HepG2 (cell line): ENCODE data around the gene TOP2B. TPM values are rescaled to one million over a fixed set of nuclear protein-coding genes. Genes with fewer than 3 reads are reported as not detected.

Source experiments
- CBX1 ChIP-seq: IDR thresholded peaks from one replicate; pipeline ENCODE4 v1.6.1; 2016; ENCODE audit warnings: antibody characterized with exemption, low read depth
- GLI4 ChIP-seq: sonication (generic); formaldehyde crosslinking; IDR thresholded peaks from 2 replicates; pipeline ENCODE4 v1.5.1; 2020; ENCODE audit warnings: missing genetic modification reagents, mild to moderate bottlenecking, moderate library complexity, borderline replicate concordance
- NAIF1 ChIP-seq: sonication (generic); formaldehyde crosslinking; IDR thresholded peaks from 2 replicates; pipeline ENCODE4 v1.5.0; 2020; ENCODE audit warnings: mild to moderate bottlenecking, missing genetic modification reagents, borderline replicate concordance
- NFE2L2 ChIP-seq: fragments of 150-350 bp; IDR thresholded peaks from 2 replicates; pipeline ENCODE4 v1.6.1; 2014; ENCODE audit warnings: low read length
- NR1H2 ChIP-seq: sonication (generic); formaldehyde crosslinking; IDR thresholded peaks from 2 replicates; pipeline ENCODE4 v1.8.1; 2022; ENCODE audit warnings: low read depth, missing genetic modification reagents, borderline replicate concordance
- RFXANK ChIP-seq: IDR thresholded peaks from 2 replicates; pipeline ENCODE4 v1.6.1; 2016
- SALL2 ChIP-seq: sonication (generic); formaldehyde crosslinking; IDR thresholded peaks from 2 replicates; pipeline ENCODE4 v1.8.1; 2023; ENCODE audit warnings: mild to moderate bottlenecking, missing genetic modification reagents, inconsistent platforms
- SIX1 ChIP-seq: sonication (generic); formaldehyde crosslinking; IDR thresholded peaks from 2 replicates; pipeline ENCODE4 v1.4.0; 2020; ENCODE audit warnings: missing genetic modification reagents, borderline replicate concordance
- SMC3 ChIP-seq: IDR thresholded peaks from 2 replicates; pipeline ENCODE4 v1.6.1; 2011; ENCODE audit warnings: low read length, improper control_type of control experiment
- ZFAT ChIP-seq: sonication (generic); formaldehyde crosslinking; conservative IDR thresholded peaks from 2 replicates; pipeline ENCODE4 v1.8.1; 2023; ENCODE audit warnings: missing genetic modification reagents, inconsistent platforms
- ZMYM4 ChIP-seq: sonication (generic); formaldehyde crosslinking; IDR thresholded peaks from 2 replicates; pipeline ENCODE4 v1.8.1; 2023; ENCODE audit warnings: mild to moderate bottlenecking, missing genetic modification reagents
- ZNF253 ChIP-seq: sonication (generic); formaldehyde crosslinking; IDR thresholded peaks from 2 replicates; pipeline ENCODE4 v1.8.0; 2022; ENCODE audit warnings: mild to moderate bottlenecking, missing genetic modification reagents, borderline replicate concordance
- ZNF343 ChIP-seq: sonication (generic); formaldehyde crosslinking; IDR thresholded peaks from 2 replicates; pipeline ENCODE4 v1.4.0; 2020; ENCODE audit warnings: mild to moderate bottlenecking, missing genetic modification reagents
- ZNF510 ChIP-seq: sonication (generic); formaldehyde crosslinking; IDR thresholded peaks from 2 replicates; pipeline ENCODE4 v1.4.0; 2020; ENCODE audit warnings: low read depth, mild to moderate bottlenecking, missing genetic modification reagents
- ZNF747 ChIP-seq: sonication (generic); formaldehyde crosslinking; IDR thresholded peaks from 2 replicates; pipeline ENCODE4 v1.8.1; 2023; ENCODE audit warnings: missing genetic modification reagents, mild to moderate bottlenecking, borderline replicate concordance
- ZSCAN29 ChIP-seq: sonication (generic); formaldehyde crosslinking; conservative IDR thresholded peaks from 2 replicates; pipeline ENCODE4 v1.4.0; 2020; ENCODE audit warnings: mild to moderate bottlenecking, missing genetic modification reagents
- polyA plus RNA-seq, 8 experiments: library from polyadenylated mRNA; depleted of rRNA in 3 of 8; stranded (reverse) in 7 of 8; unstranded in 1 of 8; fragments of >200 nt; fragmentation: Illumina TruSeq in 4 of 8; extraction: Trizol in 4 of 8; gene quantifications; 2 replicates each; pipeline versions ENCODE4 v1.2.1 to v1.2.3, GENCODE V29; 2011 to 2016; ENCODE audit warnings: low read depth in 4 of 8, missing spikeins in 1 of 8, mixed read lengths in 1 of 8; ENCODE audit not compliant: insufficient read depth in 1 of 8
- total RNA-seq, 5 experiments: library from RNA; depleted of rRNA; stranded (reverse); fragments of >200 nt; fragmentation: Illumina TruSeq; extraction: Trizol; gene quantifications; 2 replicates each; pipeline ENCODE4 v1.2.3, GENCODE V29; 2016; ENCODE audit warnings: low read depth in 1 of 5
- TF ChIP-seq, protein P1 (sequence below): sonication (generic); formaldehyde crosslinking; IDR thresholded peaks from 2 replicates; pipeline ENCODE4 v1.9.0; 2021; ENCODE audit warnings: missing genetic modification reagents, mild to moderate bottlenecking, borderline replicate concordance
- TF ChIP-seq, protein P2 (sequence below): sonication (generic); formaldehyde crosslinking; IDR thresholded peaks from 2 replicates; pipeline ENCODE4 v1.5.1; 2020; ENCODE audit warnings: missing genetic modification reagents, mild to moderate bottlenecking, borderline replicate concordance
- TF ChIP-seq, protein P3 (sequence below): sonication (generic); formaldehyde crosslinking; conservative IDR thresholded peaks from 2 replicates; pipeline ENCODE4 v1.4.0; 2020; ENCODE audit warnings: missing genetic modification reagents
- TF ChIP-seq, protein P4 (sequence below): sonication (generic); formaldehyde crosslinking; IDR thresholded peaks from 2 replicates; pipeline ENCODE4 v1.4.0; 2020; ENCODE audit warnings: missing genetic modification reagents, borderline replicate concordance
- TF ChIP-seq, protein P5 (sequence below): sonication (generic); formaldehyde crosslinking; conservative IDR thresholded peaks from 2 replicates; pipeline ENCODE4 v1.8.1; 2023; ENCODE audit warnings: missing genetic modification reagents

Gene TOP2B
- total and polyA plus RNA-seq, 2 of the 13 experiments (the other 11 are each of a cell fraction or from before 2014, with no cell fraction given) = 27.6 to 88.1 TPM

GRCh38 chr3:25664812-25665314, at the start of gene TOP2B (continued):
- TF ChIP-seq NAIF1 (CRISPR knock-in tag) (no peak), NFE2L2 (no peak), ZNF253 (CRISPR knock-in tag) (no peak), ZFAT (CRISPR knock-in tag) (no peak), SMC3 (no peak), SIX1 (CRISPR knock-in tag) (no peak), ZMYM4 (CRISPR knock-in tag) (peak; percentile 64; the same call in 1 of the 2 replicates), NR1H2 (CRISPR knock-in tag) (no peak), SALL2 (0 out of 2 replicates have a peak, but pooled peaks have one; percentile 27), GLI4 (CRISPR knock-in tag) (no peak), CBX1 (no peak), ZNF510 (CRISPR knock-in tag) (no peak), ZSCAN29 (CRISPR knock-in tag) (no peak), RFXANK (CRISPR knock-in tag) (peak; percentile 100), ZNF747 (CRISPR knock-in tag) (no peak), ZNF343 (CRISPR knock-in tag) (no peak)
- TF ChIP-seq, protein P1, sequence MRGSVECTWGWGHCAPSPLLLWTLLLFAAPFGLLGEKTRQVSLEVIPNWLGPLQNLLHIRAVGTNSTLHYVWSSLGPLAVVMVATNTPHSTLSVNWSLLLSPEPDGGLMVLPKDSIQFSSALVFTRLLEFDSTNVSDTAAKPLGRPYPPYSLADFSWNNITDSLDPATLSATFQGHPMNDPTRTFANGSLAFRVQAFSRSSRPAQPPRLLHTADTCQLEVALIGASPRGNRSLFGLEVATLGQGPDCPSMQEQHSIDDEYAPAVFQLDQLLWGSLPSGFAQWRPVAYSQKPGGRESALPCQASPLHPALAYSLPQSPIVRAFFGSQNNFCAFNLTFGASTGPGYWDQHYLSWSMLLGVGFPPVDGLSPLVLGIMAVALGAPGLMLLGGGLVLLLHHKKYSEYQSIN (CRISPR knock-in tag) = no peak
- TF ChIP-seq, protein P2, sequence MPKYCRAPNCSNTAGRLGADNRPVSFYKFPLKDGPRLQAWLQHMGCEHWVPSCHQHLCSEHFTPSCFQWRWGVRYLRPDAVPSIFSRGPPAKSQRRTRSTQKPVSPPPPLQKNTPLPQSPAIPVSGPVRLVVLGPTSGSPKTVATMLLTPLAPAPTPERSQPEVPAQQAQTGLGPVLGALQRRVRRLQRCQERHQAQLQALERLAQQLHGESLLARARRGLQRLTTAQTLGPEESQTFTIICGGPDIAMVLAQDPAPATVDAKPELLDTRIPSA = no peak
- TF ChIP-seq, protein P3, sequence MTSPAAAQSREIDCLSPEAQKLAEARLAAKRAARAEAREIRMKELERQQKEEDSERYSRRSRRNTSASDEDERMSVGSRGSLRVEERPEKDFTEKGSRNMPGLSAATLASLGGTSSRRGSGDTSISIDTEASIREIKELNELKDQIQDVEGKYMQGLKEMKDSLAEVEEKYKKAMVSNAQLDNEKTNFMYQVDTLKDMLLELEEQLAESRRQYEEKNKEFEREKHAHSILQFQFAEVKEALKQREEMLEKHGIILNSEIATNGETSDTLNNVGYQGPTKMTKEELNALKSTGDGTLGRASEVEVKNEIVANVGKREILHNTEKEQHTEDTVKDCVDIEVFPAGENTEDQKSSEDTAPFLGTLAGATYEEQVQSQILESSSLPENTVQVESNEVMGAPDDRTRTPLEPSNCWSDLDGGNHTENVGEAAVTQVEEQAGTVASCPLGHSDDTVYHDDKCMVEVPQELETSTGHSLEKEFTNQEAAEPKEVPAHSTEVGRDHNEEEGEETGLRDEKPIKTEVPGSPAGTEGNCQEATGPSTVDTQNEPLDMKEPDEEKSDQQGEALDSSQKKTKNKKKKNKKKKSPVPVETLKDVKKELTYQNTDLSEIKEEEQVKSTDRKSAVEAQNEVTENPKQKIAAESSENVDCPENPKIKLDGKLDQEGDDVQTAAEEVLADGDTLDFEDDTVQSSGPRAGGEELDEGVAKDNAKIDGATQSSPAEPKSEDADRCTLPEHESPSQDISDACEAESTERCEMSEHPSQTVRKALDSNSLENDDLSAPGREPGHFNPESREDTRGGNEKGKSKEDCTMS (CRISPR knock-in tag) = no peak
- TF ChIP-seq, protein P4, sequence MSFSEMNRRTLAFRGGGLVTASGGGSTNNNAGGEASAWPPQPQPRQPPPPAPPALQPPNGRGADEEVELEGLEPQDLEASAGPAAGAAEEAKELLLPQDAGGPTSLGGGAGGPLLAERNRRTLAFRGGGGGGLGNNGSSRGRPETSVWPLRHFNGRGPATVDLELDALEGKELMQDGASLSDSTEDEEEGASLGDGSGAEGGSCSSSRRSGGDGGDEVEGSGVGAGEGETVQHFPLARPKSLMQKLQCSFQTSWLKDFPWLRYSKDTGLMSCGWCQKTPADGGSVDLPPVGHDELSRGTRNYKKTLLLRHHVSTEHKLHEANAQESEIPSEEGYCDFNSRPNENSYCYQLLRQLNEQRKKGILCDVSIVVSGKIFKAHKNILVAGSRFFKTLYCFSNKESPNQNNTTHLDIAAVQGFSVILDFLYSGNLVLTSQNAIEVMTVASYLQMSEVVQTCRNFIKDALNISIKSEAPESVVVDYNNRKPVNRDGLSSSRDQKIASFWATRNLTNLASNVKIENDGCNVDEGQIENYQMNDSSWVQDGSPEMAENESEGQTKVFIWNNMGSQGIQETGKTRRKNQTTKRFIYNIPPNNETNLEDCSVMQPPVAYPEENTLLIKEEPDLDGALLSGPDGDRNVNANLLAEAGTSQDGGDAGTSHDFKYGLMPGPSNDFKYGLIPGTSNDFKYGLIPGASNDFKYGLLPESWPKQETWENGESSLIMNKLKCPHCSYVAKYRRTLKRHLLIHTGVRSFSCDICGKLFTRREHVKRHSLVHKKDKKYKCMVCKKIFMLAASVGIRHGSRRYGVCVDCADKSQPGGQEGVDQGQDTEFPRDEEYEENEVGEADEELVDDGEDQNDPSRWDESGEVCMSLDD (CRISPR knock-in tag) = 0 out of 2 replicates have a peak, but pooled peaks have one; percentile 5
- TF ChIP-seq, protein P5, sequence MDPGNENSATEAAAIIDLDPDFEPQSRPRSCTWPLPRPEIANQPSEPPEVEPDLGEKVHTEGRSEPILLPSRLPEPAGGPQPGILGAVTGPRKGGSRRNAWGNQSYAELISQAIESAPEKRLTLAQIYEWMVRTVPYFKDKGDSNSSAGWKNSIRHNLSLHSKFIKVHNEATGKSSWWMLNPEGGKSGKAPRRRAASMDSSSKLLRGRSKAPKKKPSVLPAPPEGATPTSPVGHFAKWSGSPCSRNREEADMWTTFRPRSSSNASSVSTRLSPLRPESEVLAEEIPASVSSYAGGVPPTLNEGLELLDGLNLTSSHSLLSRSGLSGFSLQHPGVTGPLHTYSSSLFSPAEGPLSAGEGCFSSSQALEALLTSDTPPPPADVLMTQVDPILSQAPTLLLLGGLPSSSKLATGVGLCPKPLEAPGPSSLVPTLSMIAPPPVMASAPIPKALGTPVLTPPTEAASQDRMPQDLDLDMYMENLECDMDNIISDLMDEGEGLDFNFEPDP (CRISPR knock-in tag) = no peak
